PFSK-1 (cell line): ENCODE measurements around the gene SMC2.

Experiments used
- POLR2AphosphoS5 ChIP-seq: IDR thresholded peaks from 2 replicates; pipeline ENCODE4 v1.6.1; 2012; ENCODE audit warnings: low read depth, mild to moderate bottlenecking, control low read depth, low read length, moderate library complexity
- SIN3A ChIP-seq: IDR thresholded peaks from 2 replicates; pipeline ENCODE4 v1.6.1; 2012; ENCODE audit warnings: mild to moderate bottlenecking, low read length, moderate library complexity, borderline replicate concordance; ENCODE audit not compliant: insufficient read depth
- TAF1 ChIP-seq: IDR thresholded peaks from 2 replicates; pipeline ENCODE4 v1.6.1; 2012; ENCODE audit warnings: low read length, control low read depth, borderline replicate concordance; ENCODE audit not compliant: insufficient read depth

GRCh38 chr9:104074876-104075275, 19.2 kb upstream of the SMC2 start:
- no peak for TF ChIP-seq POLR2AphosphoS5
- TF ChIP-seq TAF1, result no peak
- TF ChIP-seq SIN3A, result no peak
